ENCODE results near the gene PTPRE. TPM values are rescaled to one million over a fixed set of nuclear protein-coding genes. Genes with fewer than 3 reads are reported as not detected.

PTPRE gene
- total and polyA plus RNA-seq, 7 donors, result 0.48 to 4.5 (median 2.7) TPM

- Histone ChIP-seq H3K9me3 (peaks cover 9% of the 10 kb centered on the region), H3K27me3 (ENCODE audit: insufficient read depth in 3 of 3, low read length in 2 of 3) (peaks cover 0 to 13% (median 3%) of the 10 kb centered on the region in 3 donors), H3K36me3 (ENCODE audit: insufficient read depth in 1 of 2, low read depth in 1 of 2) (no peaks in the 10 kb centered on the region), H3K4me3 (no peak overlapping the region), H3K27ac (no peak overlapping the region), H3K4me1 (no peaks in the 10 kb centered on the region)
- 79 to 90% (median 84%) methylated on average over 14 of the region's 14 CpGs for WGBS, 3 donors
- ATAC-seq (no peak), DNase-seq (no peak)
- TF ChIP-seq CTCF (IDR thresholded peaks at IDR 0.05), result no peak
- intact Hi-C loops (cut with DNase I), result no loop called here
Measured at GRCh38 chr10:127934383-127934782, 27.5 kb downstream of the PTPRE start.

GRCh38 chr10:127935071-127935561, 28.2 kb downstream of the PTPRE start:
- Histone ChIP-seq H3K36me3 (ENCODE audit: insufficient read depth in 1 of 2, low read depth in 1 of 2) (no peaks in the 10 kb centered on the region), H3K27ac (no peak overlapping the region), H3K4me3 (no peak overlapping the region), H3K4me1 (no peaks in the 10 kb centered on the region), H3K9me3 (peaks cover 9% of the 10 kb centered on the region), H3K27me3 (ENCODE audit: insufficient read depth in 3 of 3, low read length in 2 of 3) (peaks cover 0 to 13% (median 3%) of the 10 kb centered on the region in 3 donors)
- peak; percentile 63 to 71 for DNase-seq
- intact Hi-C loops (cut with DNase I), result no loop called here
- 36 to 55% (median 40%) methylated on average over 16 of the region's 16 CpGs for WGBS, 3 donors
- peak; percentile 36 to 80 (median 50) for ATAC-seq
- TF ChIP-seq CTCF (IDR thresholded peaks at IDR 0.05), result no peak

- intact Hi-C loops (cut with DNase I), result no loop called here
- ATAC-seq (no peak), DNase-seq (no peak)
- H3K27me3 ChIP-seq (ENCODE audit: insufficient read depth in 3 of 3, low read length in 2 of 3), result peaks cover 0 to 13% (median 3%) of the 10 kb centered on the region in 3 donors
- H3K4me1 ChIP-seq, result no peaks in the 10 kb centered on the region
- no peak overlapping the region for H3K4me3 ChIP-seq
- peaks cover 7% of the 10 kb centered on the region for H3K9me3 ChIP-seq
- no peak for TF ChIP-seq CTCF (IDR thresholded peaks at IDR 0.05)
- H3K27ac ChIP-seq, result no peak overlapping the region
- no peaks in the 10 kb centered on the region for H3K36me3 ChIP-seq (ENCODE audit: insufficient read depth in 1 of 2, low read depth in 1 of 2)
Measured at GRCh38 chr10:127937069-127937468, 30.2 kb downstream of the PTPRE start.

GRCh38 chr10:127937915-127938463, 31.1 kb downstream of the PTPRE start:
- no peaks in the 10 kb centered on the region for H3K4me1 ChIP-seq
- H3K27me3 ChIP-seq (ENCODE audit: insufficient read depth in 3 of 3, low read length in 2 of 3), result peaks cover 0 to 13% (median 1%) of the 10 kb centered on the region in 3 donors
- no peak overlapping the region for H3K4me3 ChIP-seq
- ATAC-seq (no peak), DNase-seq (no peak)
- WGBS, 3 donors, result 54 to 59% (median 54%) methylated on average over 5 of the region's 5 CpGs
- TF ChIP-seq CTCF (IDR thresholded peaks at IDR 0.05), result no peak
- intact Hi-C loops (cut with DNase I), result no loop called here
- no peaks in the 10 kb centered on the region for H3K36me3 ChIP-seq (ENCODE audit: insufficient read depth in 1 of 2, low read depth in 1 of 2)
- H3K9me3 ChIP-seq, result no peaks in the 10 kb centered on the region
- H3K27ac ChIP-seq, result no peak overlapping the region
